HG02610 (cell line): ENCODE results near the gene ASPSCR1.
"Not testable (repeated sequence)": the region's sequence is repeated elsewhere in the genome, so short reads cannot be mapped to it uniquely, and the experiment has no call there.

Experiments
- ATAC-seq: cut with Tn5 transposase; IDR thresholded peaks from one replicate; pipeline ENCODE4 v1.9.1; 2021; ENCODE audit warnings: mild to moderate bottlenecking, moderate library complexity; ENCODE audit not compliant: unreplicated experiment

Gene ASPSCR1

GRCh38 chr17:81978524-81979298, 1.3 kb downstream of the ASPSCR1 start:
- ATAC-seq = no peak

GRCh38 chr17:81980122-81980521, 2.7 kb downstream of the ASPSCR1 start:
- no peak for ATAC-seq

- no peak for ATAC-seq
These were observed 3.4 kb downstream of the ASPSCR1 start for GRCh38 chr17:81980707-81981343.

- ATAC-seq = not testable (repeated sequence)
These were observed 4.1 kb downstream of the ASPSCR1 start for GRCh38 chr17:81981511-81981910.

GRCh38 chr17:81983011-81983638, 5.7 kb downstream of the ASPSCR1 start:
- no peak for ATAC-seq

GRCh38 chr17:81983639-81984373, 6.4 kb downstream of the ASPSCR1 start:
- no peak for ATAC-seq

- no peak for ATAC-seq
These were observed 7.5 kb downstream of the ASPSCR1 start for GRCh38 chr17:81984773-81985410.

- ATAC-seq = no peak
These were observed 9.2 kb downstream of the ASPSCR1 start for GRCh38 chr17:81986606-81987005.

GRCh38 chr17:81987161-81987770, 9.8 kb downstream of the ASPSCR1 start:
- no peak for ATAC-seq

- ATAC-seq = no peak
These were observed 13.6 kb downstream of the ASPSCR1 start for GRCh38 chr17:81990836-81991683.

GRCh38 chr17:81991684-81992305, 14.4 kb downstream of the ASPSCR1 start:
- no peak for ATAC-seq

- no peak for ATAC-seq
These were observed 15.1 kb downstream of the ASPSCR1 start for GRCh38 chr17:81992306-81993102.

GRCh38 chr17:81993729-81994592, 16.5 kb downstream of the ASPSCR1 start:
- ATAC-seq = no peak

GRCh38 chr17:81994593-81995462, 17.4 kb downstream of the ASPSCR1 start:
- ATAC-seq = no peak

- ATAC-seq = no peak
These were observed 18.2 kb downstream of the ASPSCR1 start for GRCh38 chr17:81995463-81996231.
